Esophagus muscularis mucosa (tissue), 4 donors: ENCODE data around the gene ACOXL.

Experiments
- CTCF ChIP-seq, 3 experiments: fragments of 200-600 bp in 2 of 3; fragments of 450-650 bp in 1 of 3; sonication (generic) in 2 of 3; IDR thresholded peaks; one replicate each; pipeline ENCODE4 v1.5.1; 2017 to 2019; ENCODE audit warnings: antibody characterized with exemption in 3 of 3, mild to moderate bottlenecking in 2 of 3, moderate library complexity in 1 of 3
- EP300 ChIP-seq: sonication (generic); formaldehyde crosslinking; IDR thresholded peaks from one replicate; pipeline ENCODE4 v1.6.1; 2017; ENCODE audit warnings: antibody characterized with exemption
- POLR2A ChIP-seq: fragments of 450-650 bp; IDR thresholded peaks from one replicate; pipeline ENCODE4 v1.6.1; 2017; ENCODE audit warnings: antibody characterized with exemption, moderate library complexity, mild to moderate bottlenecking, low read depth

GRCh38 chr2:111166115-111166514 lies 433.7 kb downstream of the ACOXL start:
- no peak for TF ChIP-seq CTCF (IDR thresholded peaks at IDR 0.05)
- no peak for TF ChIP-seq POLR2A
- TF ChIP-seq EP300 = no peak
